ENCODE results near the gene KLRC2.
"Not testable (repeated sequence)": the region's sequence is repeated elsewhere in the genome, so short reads cannot be mapped to it uniquely, and the experiment has no call there.

Gene KLRC2

GRCh38 chr12:10405294-10405693, 30.5 kb downstream of the KLRC2 start:
- DNase-seq (ENCODE audit: low read depth in 2 of 2): no peak

GRCh38 chr12:10404798-10405197, 31.0 kb downstream of the KLRC2 start:
- DNase-seq (ENCODE audit: low read depth in 2 of 2): no peak

- no peak for DNase-seq (ENCODE audit: low read depth in 2 of 2)
Observed at GRCh38 chr12:10400829-10401228, 35.0 kb downstream of the KLRC2 start.

GRCh38 chr12:10398168-10398567, 37.6 kb downstream of the KLRC2 start:
- no peak for DNase-seq (ENCODE audit: low read depth in 2 of 2)

GRCh38 chr12:10397296-10397695, 38.5 kb downstream of the KLRC2 start:
- no peak for DNase-seq (ENCODE audit: low read depth in 2 of 2)

- not testable (repeated sequence) for DNase-seq (ENCODE audit: low read depth in 2 of 2)
Observed at GRCh38 chr12:10396176-10396575, 39.6 kb downstream of the KLRC2 start.

GRCh38 chr12:10395390-10395998, 40.3 kb downstream of the KLRC2 start:
- DNase-seq (ENCODE audit: low read depth in 2 of 2): no peak

- DNase-seq (ENCODE audit: low read depth in 2 of 2): not testable (repeated sequence)
Observed at GRCh38 chr12:10394531-10395152, 41.2 kb downstream of the KLRC2 start.

- DNase-seq (ENCODE audit: low read depth in 2 of 2): no peak
Observed at GRCh38 chr12:10393291-10393690, 42.5 kb downstream of the KLRC2 start.

- DNase-seq (ENCODE audit: low read depth in 2 of 2): no peak
Observed at GRCh38 chr12:10392394-10392930, 43.3 kb downstream of the KLRC2 start.

- DNase-seq (ENCODE audit: low read depth in 2 of 2): not testable (repeated sequence)
Observed at GRCh38 chr12:10390991-10391390, 44.8 kb downstream of the KLRC2 start.

GRCh38 chr12:10389904-10390303, 45.9 kb downstream of the KLRC2 start, which contains the start of gene KLRK1:
TSS of gene KLRK1 (minus strand) at chr12:10390041. CDS start at chr12:10388810, 1,231 bp downstream.
- no peak for DNase-seq (ENCODE audit: low read depth in 2 of 2)

- no peak for DNase-seq (ENCODE audit: low read depth in 2 of 2)
Observed at GRCh38 chr12:10388624-10389413, 47.0 kb downstream of the KLRC2 start.

GRCh38 chr12:10387498-10387897, 48.3 kb downstream of the KLRC2 start:
- DNase-seq (ENCODE audit: low read depth in 2 of 2): not testable (repeated sequence)

GRCh38 chr12:10386857-10387256, 49.0 kb downstream of the KLRC2 start:
- DNase-seq (ENCODE audit: low read depth in 2 of 2): no peak

GRCh38 chr12:10385166-10385613, 50.6 kb downstream of the KLRC2 start:
- no peak for DNase-seq (ENCODE audit: low read depth in 2 of 2)

GRCh38 chr12:10384191-10384590, 51.6 kb downstream of the KLRC2 start:
- DNase-seq (ENCODE audit: low read depth in 2 of 2): no peak

GRCh38 chr12:10381928-10382628, 53.7 kb downstream of the KLRC2 start:
- no peak for DNase-seq (ENCODE audit: low read depth in 2 of 2)

Measured in stimulated activated CD8-positive, alpha-beta memory T cell treated with anti-CD3 and anti-CD28 coated beads, Interleukin-15, amount 100 ng/mL, for 4 hours (primary cell).